Thoracic aorta (tissue), 2 donors: Measurements from ENCODE around the gene VANGL2. TPM values are rescaled to one million over a fixed set of nuclear protein-coding genes. Genes with fewer than 3 reads are reported as not detected.

Source experiments
- ATAC-seq: fragments of 150-250 bp; one replicate; pipeline ENCODE4 v1.8.0; 2017; ENCODE audit warnings: low read depth; ENCODE audit not compliant: insufficient number of reproducible peaks, low FRiP score
- DNase-seq: peaks from one replicate; pipeline ENCODE4 v3.0.0-alpha.2; 2020; ENCODE audit warnings: low spot score
- H3K27ac ChIP-seq, 2 donors: fragments of 200-600 bp; sonication (generic); 1 replicate in 1 of 2; 2 replicates in 1 of 2; pipeline ENCODE4 v1.5.1; 2016; ENCODE audit warnings: mild to moderate bottlenecking in 2 of 2, moderate library complexity in 2 of 2
- H3K27me3 ChIP-seq: fragments of 200-600 bp; sonication (generic); replicated peaks from 2 replicates; pipeline ENCODE4 v1.6.0; 2016; ENCODE audit warnings: mild to moderate bottlenecking; ENCODE audit not compliant: insufficient read depth
- H3K36me3 ChIP-seq: fragments of 200-600 bp; sonication (generic); one replicate; pipeline ENCODE4 v1.5.1; 2016
- H3K4me1 ChIP-seq, 2 donors: fragments of 200-600 bp; sonication (generic); 1 replicate in 1 of 2; 2 replicates in 1 of 2; pipeline versions ENCODE4 v1.5.1 to v1.6.0; 2016; ENCODE audit warnings: low read depth in 2 of 2, mild to moderate bottlenecking in 1 of 2; ENCODE audit not compliant: control insufficient read depth in 1 of 2
- H3K4me3 ChIP-seq: fragments of 200-600 bp; sonication (generic); 2 replicates; pipeline ENCODE4 v1.5.1; 2016; ENCODE audit warnings: mild to moderate bottlenecking
- H3K9me3 ChIP-seq: fragments of 200-600 bp; sonication (generic); 2 replicates; pipeline ENCODE4 v1.5.1; 2016
- CTCF ChIP-seq: fragments of 200-600 bp; sonication (generic); IDR thresholded peaks from one replicate; pipeline ENCODE4 v1.5.1; 2019; ENCODE audit warnings: antibody characterized with exemption
- total RNA-seq, 2 donors: library from RNA; depleted of rRNA; stranded (reverse); fragments of >200 nt; gene quantifications; one replicate each; pipeline versions ENCODE4 v1.1.0 to v1.2.3, GENCODE V29; 2016

Gene VANGL2
- total RNA-seq, 2 donors from 2014 or later = 0.27 to 1.3 TPM

DNA sequence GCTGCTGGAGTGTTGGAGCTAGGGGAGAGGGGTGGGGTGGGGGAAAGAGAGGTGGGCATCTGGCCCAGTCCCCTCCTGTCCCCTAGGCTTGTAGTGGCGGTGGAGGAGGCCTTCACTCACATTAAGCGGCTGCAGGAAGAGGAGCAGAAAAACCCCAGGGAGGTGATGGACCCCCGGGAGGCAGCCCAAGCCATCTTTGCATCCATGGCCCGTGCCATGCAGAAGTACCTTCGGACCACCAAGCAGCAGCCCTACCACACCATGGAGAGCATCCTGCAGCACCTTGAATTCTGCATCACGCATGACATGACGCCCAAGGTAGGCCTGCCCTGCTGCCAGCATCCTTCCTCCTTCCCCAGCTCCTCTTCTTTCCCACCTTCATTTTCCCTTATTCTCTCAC is 23.6 kb downstream of the VANGL2 start:
- DNase-seq (no peak), ATAC-seq (no peak)
- TF ChIP-seq CTCF = no peak
- Histone ChIP-seq H3K9me3 (no peaks in the 10 kb centered on the region), H3K27me3 (no peaks in the 10 kb centered on the region), H3K27ac (no peak overlapping the region), H3K4me1 (peaks cover 0 to under 1% of the 10 kb centered on the region in 2 donors), H3K36me3 (no peaks in the 10 kb centered on the region), H3K4me3 (no peak overlapping the region)

DNA sequence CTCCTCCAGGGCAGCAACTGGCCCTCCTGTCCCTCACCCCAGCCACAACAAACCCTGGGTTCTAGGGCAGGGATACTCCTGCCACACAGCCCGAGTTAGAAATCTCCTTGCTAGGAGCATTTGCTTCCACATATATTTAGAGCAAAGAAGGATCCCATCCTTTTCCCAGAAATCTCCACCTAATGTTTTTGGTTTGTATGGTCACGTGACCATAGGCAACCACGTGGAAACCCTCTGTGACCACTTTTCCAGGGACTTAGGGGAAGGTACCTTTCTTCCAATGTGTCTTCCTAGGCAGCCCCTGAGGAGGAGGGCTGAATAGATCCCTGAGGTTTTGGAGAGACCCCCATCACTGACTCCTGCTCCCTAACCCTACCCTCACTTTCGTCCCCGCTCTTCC is 25.5 kb downstream of the VANGL2 start:
- H3K27me3 ChIP-seq = no peaks in the 10 kb centered on the region
- no peaks in the 10 kb centered on the region for H3K36me3 ChIP-seq
- peaks cover 0 to 4% of the 10 kb centered on the region in 2 donors for H3K4me1 ChIP-seq
- no peak overlapping the region for H3K4me3 ChIP-seq
- no peak for DNase-seq
- no peak for TF ChIP-seq CTCF
- ATAC-seq = no peak
- H3K9me3 ChIP-seq = no peaks in the 10 kb centered on the region
- H3K27ac ChIP-seq = no peak overlapping the region

- no peak overlapping the region for H3K4me3 ChIP-seq
- no peaks in the 10 kb centered on the region for H3K36me3 ChIP-seq
- no peaks in the 10 kb centered on the region for H3K27me3 ChIP-seq
- no peak for TF ChIP-seq CTCF
- peaks cover 0 to 4% of the 10 kb centered on the region in 2 donors for H3K4me1 ChIP-seq
- ATAC-seq = no peak
- H3K27ac ChIP-seq = no peak overlapping the region
- H3K9me3 ChIP-seq = no peaks in the 10 kb centered on the region
- no peak for DNase-seq
Observed at GRCh38 chr1:160427625-160428024, 27.3 kb downstream of the VANGL2 start.

DNA sequence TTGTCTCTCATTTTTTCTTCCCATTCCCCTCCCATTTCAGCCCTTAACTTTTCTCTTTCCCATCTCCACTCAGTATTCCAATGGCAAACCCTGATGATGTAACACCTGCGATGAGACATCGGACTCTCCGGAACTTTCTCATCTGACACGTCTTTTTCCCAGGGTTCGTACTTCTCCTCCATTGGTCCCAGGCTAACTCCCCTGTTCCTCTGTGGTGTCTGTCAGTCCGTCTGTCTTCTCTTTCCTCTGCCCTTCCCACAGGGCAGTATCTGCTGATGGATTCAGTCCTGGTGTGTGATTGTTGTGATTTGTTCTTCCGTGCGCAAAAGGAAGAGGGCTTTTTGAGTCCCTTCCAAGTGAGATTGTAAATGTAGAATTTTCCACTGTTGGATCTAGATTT is 27.7 kb downstream of the VANGL2 start:
- Histone ChIP-seq H3K36me3 (no peaks in the 10 kb centered on the region), H3K27ac (no peak overlapping the region), H3K4me1 (peaks cover 0 to 4% of the 10 kb centered on the region in 2 donors), H3K4me3 (no peak overlapping the region), H3K27me3 (no peaks in the 10 kb centered on the region), H3K9me3 (no peaks in the 10 kb centered on the region)
- ATAC-seq = no peak
- no peak for DNase-seq
- no peak for TF ChIP-seq CTCF

GRCh38 chr1:160428655-160429054 is 28.3 kb downstream of the VANGL2 start:
- H3K36me3 ChIP-seq = no peaks in the 10 kb centered on the region
- no peak for TF ChIP-seq CTCF
- no peak overlapping the region for H3K4me3 ChIP-seq
- no peak overlapping the region for H3K27ac ChIP-seq
- DNase-seq = no peak
- peaks cover 0 to 4% of the 10 kb centered on the region in 2 donors for H3K4me1 ChIP-seq
- no peak for ATAC-seq
- H3K9me3 ChIP-seq = no peaks in the 10 kb centered on the region
- no peaks in the 10 kb centered on the region for H3K27me3 ChIP-seq
